HepG2 (cell line): Measurements from ENCODE around the gene CDH23. TPM values are rescaled to one million over a fixed set of nuclear protein-coding genes. Genes with fewer than 3 reads are reported as not detected.

ENCODE experiments used
- ATAC-seq: fragments of 200-7000 bp; cut with Tn5 transposase; 3 replicates; pipeline ENCODE4 v1.9.1; 2020; ENCODE audit warnings: mild to moderate bottlenecking, moderate library complexity
- BruUV-seq: library from RNA; stranded (reverse); fragments of 400-500 nt; replicated peaks from 2 replicates; lab custom pipeline; 2021; lab: Mats Ljungman, UMichigan
- CTCF ChIA-PET: fragments of 300-600 bp; formaldehyde crosslinking; extraction: SDS; loops from one replicate; lab custom pipeline; 2021; ENCODE audit warnings: low total read pairs, inconsistent platforms, low intra/inter-chr PET ratio; lab: Yijun Ruan, JAX
- POLR2A ChIA-PET: fragments of 350-600 bp; sonication (Branson Sonifier 250); formaldehyde crosslinking; loops from one replicate; lab custom pipeline; 2020; ENCODE audit warnings: antibody characterized with exemption, inconsistent platforms; lab: Yijun Ruan, JAX
- DNase-seq: peaks from one replicate; pipeline ENCODE4 v3.0.0-alpha.2; 2015; ENCODE audit warnings: low spot score
- FAIRE-seq: peaks from 3 replicates; lab custom pipeline; 2011; peaks lifted over from hg19 to GRCh38; lab: Jason Lieb, UNC
- H2AFZ ChIP-seq: one replicate; pipeline ENCODE4 v1.6.1; 2011; ENCODE audit warnings: low read length, inconsistent platforms
- H3K27ac ChIP-seq: fragments of 300-600 bp; 3 replicates; pipeline ENCODE4 v1.8.0; 2011; ENCODE audit warnings: mixed run types, mild to moderate bottlenecking, mixed read lengths, low read length, inconsistent platforms; ENCODE audit not compliant: insufficient read depth; ENCODE audit errors: extremely low read length
- H3K27me3 ChIP-seq, 2 experiments: fragments of 200-600 bp in 1 of 2; 2 replicates in 1 of 2; 3 replicates in 1 of 2; pipeline versions ENCODE4 v1.6.0 to v1.8.0; 2011; ENCODE audit warnings: low read length in 2 of 2, mild to moderate bottlenecking in 2 of 2, moderate library complexity in 2 of 2, inconsistent platforms in 1 of 2; ENCODE audit not compliant: insufficient read depth in 2 of 2, control insufficient read depth in 1 of 2
- H3K36me3 ChIP-seq, 2 experiments: fragments of 200-600 bp in 1 of 2; replicated peaks in 1 of 2; 2 replicates in 1 of 2; 3 replicates in 1 of 2; pipeline versions ENCODE4 v1.5.1 to v1.8.0; 2011; ENCODE audit warnings: low read length in 2 of 2, inconsistent platforms in 1 of 2; ENCODE audit not compliant: insufficient read depth in 2 of 2, control insufficient read depth in 1 of 2
- H3K4me1 ChIP-seq: 2 replicates; pipeline ENCODE4 v1.5.1; 2012; ENCODE audit warnings: low read length, inconsistent platforms; ENCODE audit not compliant: insufficient read depth
- H3K4me2 ChIP-seq: 2 replicates; pipeline ENCODE4 v1.6.0; 2011; ENCODE audit warnings: low read depth, low read length, inconsistent platforms
- H3K4me3 ChIP-seq, 3 experiments: fragments of 200-600 bp in 1 of 3; sonication (generic), shearing (Covaris generic) in 1 of 3; replicated peaks in 1 of 3; 2 replicates each; pipeline ENCODE4 v1.5.1; 2011 to 2016; ENCODE audit warnings: low read length in 3 of 3, inconsistent platforms in 2 of 3, low read depth in 2 of 3, mild to moderate bottlenecking in 2 of 3, control low read depth in 1 of 3, mixed read lengths in 1 of 3; ENCODE audit not compliant: insufficient read depth in 1 of 3
- H3K79me2 ChIP-seq: one replicate; pipeline ENCODE4 v1.6.1; 2011; ENCODE audit warnings: low read length, inconsistent platforms; ENCODE audit not compliant: insufficient read depth
- H3K9ac ChIP-seq: 2 replicates; pipeline ENCODE4 v1.6.0; 2011; ENCODE audit warnings: mild to moderate bottlenecking, low read depth, low read length, inconsistent platforms; ENCODE audit not compliant: insufficient read depth
- H3K9me3 ChIP-seq: 2 replicates; pipeline ENCODE4 v1.5.1; 2012; ENCODE audit warnings: mild to moderate bottlenecking, low read length
- H4K20me1 ChIP-seq: 2 replicates; pipeline ENCODE4 v1.6.0; 2011; ENCODE audit warnings: inconsistent platforms, mild to moderate bottlenecking, low read length, moderate library complexity; ENCODE audit not compliant: insufficient read depth
- ASH2L ChIP-seq: fragments of 300-600, 200-600 bp; sonication (generic); IDR thresholded peaks from 2 replicates; pipeline ENCODE4 v1.7.0; 2017; ENCODE audit warnings: low read depth, mild to moderate bottlenecking, moderate library complexity, mixed read lengths, low read length; ENCODE audit not compliant: insufficient read length
- FIP1L1 ChIP-seq: fragments of 200-400 bp; formaldehyde crosslinking; IDR thresholded peaks from 2 replicates; pipeline ENCODE4 v1.6.1; 2018; ENCODE audit warnings: low read depth, mild to moderate bottlenecking, low read length, moderate library complexity, borderline replicate concordance; ENCODE audit not compliant: insufficient read depth
- GABPA ChIP-seq, 2 experiments: IDR thresholded peaks; 2 replicates each; pipeline ENCODE4 v1.6.1; 2011 to 2016; ENCODE audit warnings: low read depth in 2 of 2, low read length in 1 of 2, missing biosample characterization in 1 of 2, missing genetic modification characterization in 1 of 2
- HOXD1 ChIP-seq: sonication (generic); formaldehyde crosslinking; IDR thresholded peaks from 2 replicates; pipeline ENCODE4 v1.5.0; 2020; ENCODE audit warnings: missing genetic modification reagents
- KMT2B ChIP-seq: IDR thresholded peaks from 2 replicates; pipeline ENCODE4 v1.6.1; 2016; ENCODE audit warnings: missing genetic modification reagents, missing compliant biosample characterization
- PAWR ChIP-seq: sonication (generic); formaldehyde crosslinking; IDR thresholded peaks from 2 replicates; pipeline ENCODE4 v1.4.0; 2020; ENCODE audit warnings: missing genetic modification reagents, mild to moderate bottlenecking, borderline replicate concordance
- SALL1 ChIP-seq: sonication (generic); formaldehyde crosslinking; IDR thresholded peaks from 2 replicates; pipeline ENCODE4 v1.8.0; 2022; ENCODE audit warnings: mild to moderate bottlenecking, missing genetic modification reagents
- SETDB1 ChIP-seq: sonication (generic); formaldehyde crosslinking; IDR thresholded peaks from 2 replicates; pipeline ENCODE4 v1.5.1; 2020; ENCODE audit warnings: missing genetic modification reagents, mild to moderate bottlenecking, borderline replicate concordance
- SKI ChIP-seq: fragments of 450-650 bp; IDR thresholded peaks from one replicate; pipeline ENCODE4 v1.6.1; 2018; ENCODE audit warnings: mild to moderate bottlenecking; ENCODE audit not compliant: partially characterized antibody
- SP4 ChIP-seq: sonication (generic); formaldehyde crosslinking; IDR thresholded peaks from 2 replicates; pipeline ENCODE4 v1.8.1; 2023; ENCODE audit warnings: mild to moderate bottlenecking, missing genetic modification reagents
- TRIM24 ChIP-seq: sonication (generic); formaldehyde crosslinking; IDR thresholded peaks from 2 replicates; pipeline ENCODE4 v1.8.0; 2022; ENCODE audit warnings: mild to moderate bottlenecking, missing genetic modification reagents
- ZNF431 ChIP-seq: sonication (generic); formaldehyde crosslinking; IDR thresholded peaks from 2 replicates; pipeline ENCODE4 v1.9.0; 2022; ENCODE audit warnings: missing genetic modification reagents, low read depth, mild to moderate bottlenecking, borderline replicate concordance
- ZNF496 ChIP-seq: sonication (generic); formaldehyde crosslinking; IDR thresholded peaks from 2 replicates; pipeline ENCODE4 v1.8.1; 2023; ENCODE audit warnings: mild to moderate bottlenecking, moderate library complexity, missing genetic modification reagents; ENCODE audit not compliant: insufficient replicate concordance
- ZNF549 ChIP-seq: sonication (generic); formaldehyde crosslinking; IDR thresholded peaks from 2 replicates; pipeline ENCODE4 v1.5.0; 2020; ENCODE audit warnings: missing genetic modification reagents
- ZNF550 ChIP-seq: sonication (generic); formaldehyde crosslinking; IDR thresholded peaks from 2 replicates; pipeline ENCODE4 v1.4.0; 2020; ENCODE audit warnings: mild to moderate bottlenecking, missing genetic modification reagents, borderline replicate concordance
- ZNF737 ChIP-seq: sonication (generic); formaldehyde crosslinking; IDR thresholded peaks from 2 replicates; pipeline ENCODE4 v1.5.0; 2020; ENCODE audit warnings: missing genetic modification reagents, mild to moderate bottlenecking, borderline replicate concordance
- WGBS: methylation state at CpG from one replicate; pipeline ENCODE4 v1.1.6; 2017; ENCODE audit warnings: low lambda C conversion rate; 5-methylcytosine and 5-hydroxymethylcytosine counted together
- in situ Hi-C: cut with HindIII; loops from 2 replicates; pipeline ENCODE4 v1.10.0; 2017; ENCODE audit warnings: low pct_unique_long_range_greater_than_20kb; ENCODE audit not compliant: extremely low pct_ligation_motif_present
- intact Hi-C: fragments of 100-400 bp; cut with micrococcal nuclease; formaldehyde crosslinking; loops from one replicate; pipeline ENCODE4 v1.10.0; 2022; ENCODE audit not compliant: unreplicated experiment
- polyA plus RNA-seq, 8 experiments: library from polyadenylated mRNA; depleted of rRNA in 3 of 8; stranded (reverse) in 7 of 8; unstranded in 1 of 8; fragments of >200 nt; fragmentation: Illumina TruSeq in 4 of 8; extraction: Trizol in 4 of 8; gene quantifications; 2 replicates each; pipeline versions ENCODE4 v1.2.1 to v1.2.3, GENCODE V29; 2011 to 2016; ENCODE audit warnings: low read depth in 4 of 8, missing spikeins in 1 of 8, mixed read lengths in 1 of 8; ENCODE audit not compliant: insufficient read depth in 1 of 8
- total RNA-seq, 5 experiments: library from RNA; depleted of rRNA; stranded (reverse); fragments of >200 nt; fragmentation: Illumina TruSeq; extraction: Trizol; gene quantifications; 2 replicates each; pipeline ENCODE4 v1.2.3, GENCODE V29; 2016; ENCODE audit warnings: low read depth in 1 of 5
- TF ChIP-seq, protein P1 (sequence below): fragments of 450-650 bp; IDR thresholded peaks from 2 replicates; pipeline ENCODE4 v1.6.1; 2017; ENCODE audit warnings: mild to moderate bottlenecking
- TF ChIP-seq, protein P2 (sequence below): sonication (generic); formaldehyde crosslinking; IDR thresholded peaks from 2 replicates; pipeline ENCODE4 v1.4.0; 2020; ENCODE audit warnings: mild to moderate bottlenecking, missing genetic modification reagents
- TF ChIP-seq, protein P3 (sequence below): sonication (generic); formaldehyde crosslinking; IDR thresholded peaks from 2 replicates; pipeline ENCODE4 v1.5.0; 2020; ENCODE audit warnings: mild to moderate bottlenecking, missing genetic modification reagents

CDH23 gene
- total and polyA plus RNA-seq, 2 of the 13 experiments (the other 11 are each of a cell fraction or from before 2014, with no cell fraction given) = 0.13 TPM; not detected in 1

DNA sequence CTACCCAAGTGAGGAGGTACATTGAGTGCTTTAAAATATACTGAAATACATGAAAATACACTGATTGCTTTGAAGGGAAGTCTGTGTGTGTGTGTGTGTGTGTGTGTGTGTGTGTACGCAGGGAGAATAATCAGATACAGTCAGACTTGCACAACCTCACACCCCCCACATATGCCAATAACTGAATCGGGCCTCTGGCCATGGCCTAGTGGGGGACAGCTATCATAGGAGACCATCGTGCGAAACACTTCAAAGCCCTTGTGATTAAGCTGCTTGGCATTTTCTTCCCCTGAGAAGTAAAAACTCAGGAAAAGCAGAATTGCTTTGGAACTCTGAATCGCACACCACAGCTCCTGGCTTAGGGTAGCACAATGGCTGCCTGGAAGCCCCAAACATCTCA, 187.7 kb downstream of the CDH23 start:
- DNase-seq (no peak), FAIRE-seq (no peak), ATAC-seq (no peak)
- Histone ChIP-seq H3K4me3 (no peak overlapping the region), H3K36me3 (no peaks in the 10 kb centered on the region), H3K4me2 (no peak overlapping the region), H3K79me2 (no peaks in the 10 kb centered on the region), H3K4me1 (peaks cover 3% of the 10 kb centered on the region), H3K27me3 (peaks cover 3 to 7% of the 10 kb centered on the region in 2 experiments; a peak in 3 of 5 replicates), H2AFZ (no peak overlapping the region), H3K9me3 (no peaks in the 10 kb centered on the region), H3K27ac (no peak overlapping the region), H3K9ac (no peak overlapping the region), H4K20me1 (no peaks in the 10 kb centered on the region)
- 75% methylated on average over 5 of the region's 5 CpGs for WGBS
- ChIA-PET POLR2A (no interaction called here), CTCF (no interaction called here)
- intact Hi-C loops (no loop called here), in situ Hi-C loops (no loop called here)
- BruUV-seq = no TSS peak
- TF ChIP-seq KMT2B (CRISPR knock-in tag) (no peak), SETDB1 (CRISPR knock-in tag) (no peak), SALL1 (CRISPR knock-in tag) (no peak), ZNF431 (CRISPR knock-in tag) (no peak), ZNF737 (CRISPR knock-in tag) (no peak), ZNF496 (CRISPR knock-in tag) (no peak), ASH2L (no peak), HOXD1 (CRISPR knock-in tag) (no peak), SKI (no peak), ZNF549 (no peak), ZNF550 (CRISPR knock-in tag) (no peak), PAWR (CRISPR knock-in tag) (no peak), FIP1L1 (no peak), GABPA (IDR thresholded peaks at IDR 0.05; ENCODE audit: low read depth, low read length) (no peak), GABPA (CRISPR knock-in tag; IDR thresholded peaks at IDR 0.05; ENCODE audit: low read depth) (no peak), TRIM24 (CRISPR knock-in tag) (no peak), SP4 (CRISPR knock-in tag) (no peak)
- TF ChIP-seq, protein P1, sequence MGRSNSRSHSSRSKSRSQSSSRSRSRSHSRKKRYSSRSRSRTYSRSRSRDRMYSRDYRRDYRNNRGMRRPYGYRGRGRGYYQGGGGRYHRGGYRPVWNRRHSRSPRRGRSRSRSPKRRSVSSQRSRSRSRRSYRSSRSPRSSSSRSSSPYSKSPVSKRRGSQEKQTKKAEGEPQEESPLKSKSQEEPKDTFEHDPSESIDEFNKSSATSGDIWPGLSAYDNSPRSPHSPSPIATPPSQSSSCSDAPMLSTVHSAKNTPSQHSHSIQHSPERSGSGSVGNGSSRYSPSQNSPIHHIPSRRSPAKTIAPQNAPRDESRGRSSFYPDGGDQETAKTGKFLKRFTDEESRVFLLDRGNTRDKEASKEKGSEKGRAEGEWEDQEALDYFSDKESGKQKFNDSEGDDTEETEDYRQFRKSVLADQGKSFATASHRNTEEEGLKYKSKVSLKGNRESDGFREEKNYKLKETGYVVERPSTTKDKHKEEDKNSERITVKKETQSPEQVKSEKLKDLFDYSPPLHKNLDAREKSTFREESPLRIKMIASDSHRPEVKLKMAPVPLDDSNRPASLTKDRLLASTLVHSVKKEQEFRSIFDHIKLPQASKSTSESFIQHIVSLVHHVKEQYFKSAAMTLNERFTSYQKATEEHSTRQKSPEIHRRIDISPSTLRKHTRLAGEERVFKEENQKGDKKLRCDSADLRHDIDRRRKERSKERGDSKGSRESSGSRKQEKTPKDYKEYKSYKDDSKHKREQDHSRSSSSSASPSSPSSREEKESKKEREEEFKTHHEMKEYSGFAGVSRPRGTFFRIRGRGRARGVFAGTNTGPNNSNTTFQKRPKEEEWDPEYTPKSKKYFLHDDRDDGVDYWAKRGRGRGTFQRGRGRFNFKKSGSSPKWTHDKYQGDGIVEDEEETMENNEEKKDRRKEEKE = no peak
- TF ChIP-seq, protein P2, sequence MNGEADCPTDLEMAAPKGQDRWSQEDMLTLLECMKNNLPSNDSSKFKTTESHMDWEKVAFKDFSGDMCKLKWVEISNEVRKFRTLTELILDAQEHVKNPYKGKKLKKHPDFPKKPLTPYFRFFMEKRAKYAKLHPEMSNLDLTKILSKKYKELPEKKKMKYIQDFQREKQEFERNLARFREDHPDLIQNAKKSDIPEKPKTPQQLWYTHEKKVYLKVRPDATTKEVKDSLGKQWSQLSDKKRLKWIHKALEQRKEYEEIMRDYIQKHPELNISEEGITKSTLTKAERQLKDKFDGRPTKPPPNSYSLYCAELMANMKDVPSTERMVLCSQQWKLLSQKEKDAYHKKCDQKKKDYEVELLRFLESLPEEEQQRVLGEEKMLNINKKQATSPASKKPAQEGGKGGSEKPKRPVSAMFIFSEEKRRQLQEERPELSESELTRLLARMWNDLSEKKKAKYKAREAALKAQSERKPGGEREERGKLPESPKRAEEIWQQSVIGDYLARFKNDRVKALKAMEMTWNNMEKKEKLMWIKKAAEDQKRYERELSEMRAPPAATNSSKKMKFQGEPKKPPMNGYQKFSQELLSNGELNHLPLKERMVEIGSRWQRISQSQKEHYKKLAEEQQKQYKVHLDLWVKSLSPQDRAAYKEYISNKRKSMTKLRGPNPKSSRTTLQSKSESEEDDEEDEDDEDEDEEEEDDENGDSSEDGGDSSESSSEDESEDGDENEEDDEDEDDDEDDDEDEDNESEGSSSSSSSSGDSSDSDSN = no peak
- TF ChIP-seq, protein P3, sequence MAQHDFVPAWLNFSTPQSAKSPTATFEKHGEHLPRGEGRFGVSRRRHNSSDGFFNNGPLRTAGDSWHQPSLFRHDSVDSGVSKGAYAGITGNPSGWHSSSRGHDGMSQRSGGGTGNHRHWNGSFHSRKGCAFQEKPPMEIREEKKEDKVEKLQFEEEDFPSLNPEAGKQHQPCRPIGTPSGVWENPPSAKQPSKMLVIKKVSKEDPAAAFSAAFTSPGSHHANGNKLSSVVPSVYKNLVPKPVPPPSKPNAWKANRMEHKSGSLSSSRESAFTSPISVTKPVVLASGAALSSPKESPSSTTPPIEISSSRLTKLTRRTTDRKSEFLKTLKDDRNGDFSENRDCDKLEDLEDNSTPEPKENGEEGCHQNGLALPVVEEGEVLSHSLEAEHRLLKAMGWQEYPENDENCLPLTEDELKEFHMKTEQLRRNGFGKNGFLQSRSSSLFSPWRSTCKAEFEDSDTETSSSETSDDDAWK (CRISPR knock-in tag) = no peak
